Lung (tissue), 12 donors: Measurements from ENCODE around the gene IFNL3. TPM values are rescaled to one million over a fixed set of nuclear protein-coding genes. Genes with fewer than 3 reads are reported as not detected.

Source experiments
- ATAC-seq: fragments of 200-7000 bp; cut with Tn5 transposase; one replicate; pipeline ENCODE4 v1.9.1; 2020; ENCODE audit warnings: moderate number of reproducible peaks; ENCODE audit not compliant: insufficient read depth, low FRiP score
- DNase-seq, 3 donors: peaks; one replicate each; pipeline ENCODE4 v3.0.0-alpha.2; 2013 to 2017
- H3K27ac ChIP-seq, 2 donors: one replicate each; pipeline ENCODE4 v1.5.1; 2013; ENCODE audit warnings: mild to moderate bottlenecking in 2 of 2, moderate library complexity in 2 of 2, control low read depth in 1 of 2, inconsistent platforms in 1 of 2, low read depth in 1 of 2, low read length in 1 of 2
- H3K27me3 ChIP-seq, 3 donors: one replicate each; pipeline ENCODE4 v1.5.1; 2013; ENCODE audit warnings: low read length in 2 of 3; ENCODE audit not compliant: control insufficient read depth in 3 of 3, insufficient read depth in 3 of 3
- H3K36me3 ChIP-seq, 4 donors: one replicate each; pipeline ENCODE4 v1.5.1; 2013; ENCODE audit warnings: low read length in 4 of 4, mild to moderate bottlenecking in 1 of 4, moderate library complexity in 1 of 4; ENCODE audit not compliant: control insufficient read depth in 4 of 4, insufficient read depth in 4 of 4
- H3K4me1 ChIP-seq, 5 donors: one replicate each; pipeline ENCODE4 v1.5.1; 2013; ENCODE audit warnings: low read length in 5 of 5, mild to moderate bottlenecking in 2 of 5, moderate library complexity in 1 of 5; ENCODE audit not compliant: control insufficient read depth in 5 of 5, insufficient read depth in 5 of 5
- H3K4me3 ChIP-seq: one replicate; pipeline ENCODE4 v1.5.1; 2013; ENCODE audit warnings: mild to moderate bottlenecking, control low read depth, moderate library complexity
- H3K9ac ChIP-seq, 2 donors: one replicate each; pipeline ENCODE4 v1.5.1; 2013; ENCODE audit warnings: low read length in 2 of 2, control low read depth in 1 of 2; ENCODE audit not compliant: insufficient read depth in 1 of 2
- H3K9me3 ChIP-seq, 4 donors: one replicate each; pipeline ENCODE4 v1.5.1; 2013; ENCODE audit warnings: low read length in 3 of 4, mild to moderate bottlenecking in 1 of 4, moderate library complexity in 1 of 4; ENCODE audit not compliant: control insufficient read depth in 4 of 4, insufficient read depth in 3 of 4
- CTCF ChIP-seq: IDR thresholded peaks from 2 replicates; pipeline ENCODE4 v1.5.1; 2012; ENCODE audit warnings: mild to moderate bottlenecking; ENCODE audit errors: control extremely low read depth, extremely low read depth
- WGBS, 2 donors: extraction: QIAGEN DNeasy Blood & Tissue Kit; methylation state at CpG; one replicate each; pipeline ENCODE4 v1.1.7; 2013; 5-methylcytosine and 5-hydroxymethylcytosine counted together
- polyA plus RNA-seq, 2 donors: library from polyadenylated mRNA; stranded (reverse); fragments of 200-250 nt; gene quantifications; one replicate each; pipeline ENCODE4 v1.2.1, GENCODE V29; 2013
- total RNA-seq, 2 donors: library from RNA; depleted of rRNA in 1 of 2; stranded (reverse); fragments of >200 nt in 1 of 2; gene quantifications; one replicate each; pipeline ENCODE4 v1.2.1, GENCODE V29; 2014 to 2021
- donor health status: control.
- donor health status: control.
- donor health status: Bipolar disorder and iron deficiency.
- donor health status: healthy.
- donor health status: DM: yes; HTN: yes; CAD: no.

Gene IFNL3
- total and polyA plus RNA-seq, 4 donors: not detected

GRCh38 chr19:39211731-39212374 lies 33.0 kb downstream of the IFNL3 start:
- 72 to 84% methylated on average over 13 of the region's 13 CpGs for WGBS, 2 donors
- no peak for TF ChIP-seq CTCF
- ATAC-seq: no peak
- Histone ChIP-seq H3K4me3 (no peak overlapping the region), H3K27me3 (no peaks in the 10 kb centered on the region), H3K9ac (no peak overlapping the region), H3K27ac (no peak overlapping the region), H3K4me1 (no peaks in the 10 kb centered on the region), H3K36me3 (no peaks in the 10 kb centered on the region), H3K9me3 (peaks cover 0 to 3% (median under 1%) of the 10 kb centered on the region in 4 donors)
- no peak for DNase-seq

- ATAC-seq: no peak
- Histone ChIP-seq H3K9ac (no peak overlapping the region), H3K36me3 (no peaks in the 10 kb centered on the region), H3K4me1 (no peaks in the 10 kb centered on the region), H3K4me3 (no peak overlapping the region), H3K27ac (no peak overlapping the region), H3K9me3 (no peaks in the 10 kb centered on the region), H3K27me3 (peaks cover 0 to 4% (median 4%) of the 10 kb centered on the region in 3 donors)
- 71 to 79% methylated on average over 7 of the region's 7 CpGs for WGBS, 2 donors
- DNase-seq: no peak
- TF ChIP-seq CTCF: no peak
These were observed 35.6 kb downstream of the IFNL3 start for GRCh38 chr19:39209196-39209595.

GRCh38 chr19:39208175-39208795 lies 36.5 kb downstream of the IFNL3 start:
- ATAC-seq: no peak
- H3K4me3 ChIP-seq: no peak overlapping the region
- no peak overlapping the region for H3K9ac ChIP-seq
- peaks cover 0 to 6% (median 5%) of the 10 kb centered on the region in 3 donors for H3K27me3 ChIP-seq
- no peaks in the 10 kb centered on the region for H3K4me1 ChIP-seq
- H3K9me3 ChIP-seq: no peaks in the 10 kb centered on the region
- WGBS, 2 donors: 72 to 84% methylated on average over 9 of the region's 9 CpGs
- TF ChIP-seq CTCF: no peak
- H3K27ac ChIP-seq: no peak overlapping the region
- no peaks in the 10 kb centered on the region for H3K36me3 ChIP-seq
- DNase-seq: no peak
